Endothelial cell of umbilical vein (primary cell): ENCODE measurements around the gene RINL.

ENCODE experiments used
- CTCF ChIP-seq, 2 donors: IDR thresholded peaks; 1 replicate in 1 of 2; 2 replicates in 1 of 2; pipeline ENCODE4 v1.5.1; 2011; ENCODE audit warnings: low read length in 2 of 2, mild to moderate bottlenecking in 2 of 2, moderate library complexity in 2 of 2, control low read depth in 1 of 2, inconsistent platforms in 1 of 2, low read depth in 1 of 2; ENCODE audit not compliant: insufficient read depth in 1 of 2; ENCODE audit errors: extremely low read depth in 1 of 2
- EZH2 ChIP-seq: IDR thresholded peaks from 2 replicates; pipeline ENCODE4 v1.6.1; 2012; ENCODE audit warnings: borderline replicate concordance, low read depth, mild to moderate bottlenecking, moderate library complexity, low read length, inconsistent platforms; ENCODE audit not compliant: severe bottlenecking
- FOS ChIP-seq: IDR thresholded peaks from 2 replicates; pipeline ENCODE4 v1.6.1; 2011; ENCODE audit warnings: mild to moderate bottlenecking, low read length, moderate library complexity, borderline replicate concordance; ENCODE audit not compliant: insufficient read depth
- GATA2 ChIP-seq: IDR thresholded peaks from 2 replicates; pipeline ENCODE4 v1.7.0; 2011; ENCODE audit warnings: low read depth, mild to moderate bottlenecking, moderate library complexity, mixed read lengths, low read length; ENCODE audit not compliant: insufficient read length, insufficient read depth
- JUN ChIP-seq: IDR thresholded peaks from 2 replicates; pipeline ENCODE4 v1.6.1; 2011; ENCODE audit warnings: borderline replicate concordance, low read depth; ENCODE audit not compliant: insufficient read length, insufficient read depth
- MAX ChIP-seq: IDR thresholded peaks from 2 replicates; pipeline ENCODE4 v1.6.1; 2011; ENCODE audit not compliant: insufficient read depth, insufficient read length
- MYC ChIP-seq: IDR thresholded peaks from one replicate; pipeline ENCODE4 v1.6.1; 2011; ENCODE audit warnings: mild to moderate bottlenecking, low read depth, low read length
- POLR2A ChIP-seq: IDR thresholded peaks from 2 replicates; pipeline ENCODE4 v1.6.1; 2012; ENCODE audit warnings: low read depth, mild to moderate bottlenecking, control low read depth, low read length
- POLR2AphosphoS5 ChIP-seq: IDR thresholded peaks from 2 replicates; pipeline ENCODE4 v1.6.1; 2012; ENCODE audit warnings: low read depth, mild to moderate bottlenecking, control low read depth, low read length, moderate library complexity; ENCODE audit not compliant: insufficient read depth

- TF ChIP-seq POLR2AphosphoS5: no peak
- no peak for TF ChIP-seq POLR2A
- no peak for TF ChIP-seq CTCF (IDR thresholded peaks at IDR 0.05; ENCODE audit: extremely low read depth in 1 of 2, insufficient read depth in 1 of 2, low read depth in 1 of 2, low read length in 2 of 2)
- no peak for TF ChIP-seq FOS
- no peak for TF ChIP-seq MYC
- no peak for TF ChIP-seq GATA2
- TF ChIP-seq EZH2: no peak
- TF ChIP-seq MAX: no peak
- no peak for TF ChIP-seq JUN
These were observed 10.8 kb upstream of the RINL start for GRCh38 chr19:38888876-38889275.
